ENCODE measurements around the gene NUFIP2.
A peak's percentile ranks its signal among the peaks of the same experiment; 100 is the strongest.

The NUFIP2 gene

GRCh38 chr17:29322363-29322762 lies 28.4 kb upstream of the NUFIP2 start:
- Histone ChIP-seq H2BK12ac (ENCODE audit: low read length in 2 of 2) (no peak overlapping the region), H3K18ac (ENCODE audit: low read depth in 1 of 2, low read length in 2 of 2) (no peak overlapping the region), H3K23ac (ENCODE audit: low read length in 2 of 2) (no peak overlapping the region), H3K4me3 (ENCODE audit: insufficient read depth in 1 of 2, low read depth in 1 of 2, low read length in 2 of 2) (no peak overlapping the region), H4K91ac (ENCODE audit: low read length) (no peak overlapping the region), H4K8ac (ENCODE audit: low read length) (no peak overlapping the region), H2BK15ac (ENCODE audit: low read depth, poor library complexity, severe bottlenecking) (no peak overlapping the region), H3K79me1 (replicated peaks; ENCODE audit: low read length, poor library complexity, severe bottlenecking) (no peaks in the 10 kb centered on the region), H2BK5ac (ENCODE audit: low read depth, low read length, poor library complexity, severe bottlenecking) (no peak overlapping the region), H2AFZ (ENCODE audit: low read depth, low read length) (no peak overlapping the region), H3K4ac (ENCODE audit: low read depth in 1 of 2, low read length in 2 of 2) (no peak overlapping the region), H3K9ac (ENCODE audit: low read length) (no peak overlapping the region), H3K36me3 (ENCODE audit: control insufficient read depth in 1 of 2, insufficient read depth in 2 of 2, low read depth in 1 of 2, low read length in 2 of 2) (no peaks in the 10 kb centered on the region), H3K9me3 (ENCODE audit: control insufficient read depth, low read length) (no peaks in the 10 kb centered on the region), H2AK5ac (ENCODE audit: low read length, severe bottlenecking) (no peak overlapping the region), H3K4me2 (ENCODE audit: low read length, poor library complexity, severe bottlenecking) (no peak overlapping the region), H3K4me1 (ENCODE audit: control insufficient read depth, insufficient read depth, low read depth, low read length) (no peaks in the 10 kb centered on the region), H3K14ac (ENCODE audit: low read length in 2 of 2) (no peak overlapping the region), H3K27ac (ENCODE audit: low read length, poor library complexity, severe bottlenecking) (no peak overlapping the region), H3K27me3 (ENCODE audit: control insufficient read depth in 1 of 2, insufficient read depth in 1 of 2, low read length in 2 of 2) (peaks cover 0 to 5% of the 10 kb centered on the region in 2 experiments), H2BK120ac (ENCODE audit: low read depth, low read length) (no peak overlapping the region)
- no peak for DNase-seq
- 75% methylated on average over 2 of the region's 2 CpGs for WGBS

- Histone ChIP-seq H3K79me1 (replicated peaks; ENCODE audit: low read length, poor library complexity, severe bottlenecking) (no peaks in the 10 kb centered on the region), H3K23ac (ENCODE audit: low read length in 2 of 2) (no peak overlapping the region), H4K8ac (ENCODE audit: low read length) (no peak overlapping the region), H3K9ac (ENCODE audit: low read length) (no peak overlapping the region), H3K4me1 (ENCODE audit: control insufficient read depth, insufficient read depth, low read depth, low read length) (no peaks in the 10 kb centered on the region), H3K36me3 (ENCODE audit: control insufficient read depth in 1 of 2, insufficient read depth in 2 of 2, low read depth in 1 of 2, low read length in 2 of 2) (no peaks in the 10 kb centered on the region), H2BK15ac (ENCODE audit: low read depth, poor library complexity, severe bottlenecking) (no peak overlapping the region), H3K27ac (ENCODE audit: low read length, poor library complexity, severe bottlenecking) (no peak overlapping the region), H2BK120ac (ENCODE audit: low read depth, low read length) (no peak overlapping the region), H3K4me2 (ENCODE audit: low read length, poor library complexity, severe bottlenecking) (no peak overlapping the region), H3K9me3 (ENCODE audit: control insufficient read depth, low read length) (no peaks in the 10 kb centered on the region), H4K91ac (ENCODE audit: low read length) (no peak overlapping the region), H3K18ac (ENCODE audit: low read depth in 1 of 2, low read length in 2 of 2) (no peak overlapping the region), H2AFZ (ENCODE audit: low read depth, low read length) (no peak overlapping the region), H3K4ac (ENCODE audit: low read depth in 1 of 2, low read length in 2 of 2) (no peak overlapping the region), H3K14ac (ENCODE audit: low read length in 2 of 2) (no peak overlapping the region), H3K4me3 (ENCODE audit: insufficient read depth in 1 of 2, low read depth in 1 of 2, low read length in 2 of 2) (no peak overlapping the region), H2BK5ac (ENCODE audit: low read depth, low read length, poor library complexity, severe bottlenecking) (no peak overlapping the region), H3K27me3 (ENCODE audit: control insufficient read depth in 1 of 2, insufficient read depth in 1 of 2, low read length in 2 of 2) (no peaks in the 10 kb centered on the region), H2BK12ac (ENCODE audit: low read length in 2 of 2) (no peak overlapping the region), H2AK5ac (ENCODE audit: low read length, severe bottlenecking) (no peak overlapping the region)
- no peak for DNase-seq
- WGBS = 100% methylated on average over 1 of the region's 3 CpGs
Observed at GRCh38 chr17:29303386-29303785, 9.4 kb upstream of the NUFIP2 start.

- no peak for DNase-seq
- Histone ChIP-seq H3K4me2 (ENCODE audit: low read length, poor library complexity, severe bottlenecking) (no peak overlapping the region), H2BK5ac (ENCODE audit: low read depth, low read length, poor library complexity, severe bottlenecking) (no peak overlapping the region), H3K36me3 (ENCODE audit: control insufficient read depth in 1 of 2, insufficient read depth in 2 of 2, low read depth in 1 of 2, low read length in 2 of 2) (no peaks in the 10 kb centered on the region), H3K4me1 (ENCODE audit: control insufficient read depth, insufficient read depth, low read depth, low read length) (no peaks in the 10 kb centered on the region), H2BK120ac (ENCODE audit: low read depth, low read length) (no peak overlapping the region), H3K4me3 (ENCODE audit: insufficient read depth in 1 of 2, low read depth in 1 of 2, low read length in 2 of 2) (no peak overlapping the region), H3K9ac (ENCODE audit: low read length) (no peak overlapping the region), H3K4ac (ENCODE audit: low read depth in 1 of 2, low read length in 2 of 2) (no peak overlapping the region), H2AFZ (ENCODE audit: low read depth, low read length) (no peak overlapping the region), H2BK12ac (ENCODE audit: low read length in 2 of 2) (no peak overlapping the region), H3K23ac (ENCODE audit: low read length in 2 of 2) (no peak overlapping the region), H2AK5ac (ENCODE audit: low read length, severe bottlenecking) (no peak overlapping the region), H3K27me3 (ENCODE audit: control insufficient read depth in 1 of 2, insufficient read depth in 1 of 2, low read length in 2 of 2) (no peaks in the 10 kb centered on the region), H3K79me1 (replicated peaks; ENCODE audit: low read length, poor library complexity, severe bottlenecking) (no peaks in the 10 kb centered on the region), H3K27ac (ENCODE audit: low read length, poor library complexity, severe bottlenecking) (no peak overlapping the region), H3K18ac (ENCODE audit: low read depth in 1 of 2, low read length in 2 of 2) (no peak overlapping the region), H3K9me3 (ENCODE audit: control insufficient read depth, low read length) (no peaks in the 10 kb centered on the region), H2BK15ac (ENCODE audit: low read depth, poor library complexity, severe bottlenecking) (no peak overlapping the region), H4K91ac (ENCODE audit: low read length) (no peak overlapping the region), H3K14ac (ENCODE audit: low read length in 2 of 2) (no peak overlapping the region), H4K8ac (ENCODE audit: low read length) (no peak overlapping the region)
- 96% methylated on average over 2 of the region's 2 CpGs for WGBS
Observed at GRCh38 chr17:29299031-29299430, 5.1 kb upstream of the NUFIP2 start.

GRCh38 chr17:29295420-29295819 lies 1.5 kb upstream of the NUFIP2 start:
- H3K36me3 ChIP-seq (ENCODE audit: control insufficient read depth in 1 of 2, insufficient read depth in 2 of 2, low read depth in 1 of 2, low read length in 2 of 2) = peaks cover 0 to 3% of the 10 kb centered on the region in 2 experiments
- no peak overlapping the region for H2BK5ac ChIP-seq (ENCODE audit: low read depth, low read length, poor library complexity, severe bottlenecking)
- no peak overlapping the region for H4K91ac ChIP-seq (ENCODE audit: low read length)
- no peaks in the 10 kb centered on the region for H3K9me3 ChIP-seq (ENCODE audit: control insufficient read depth, low read length)
- no peak overlapping the region for H3K18ac ChIP-seq (ENCODE audit: low read depth in 1 of 2, low read length in 2 of 2)
- H2BK15ac ChIP-seq (ENCODE audit: low read depth, poor library complexity, severe bottlenecking) = no peak overlapping the region
- H3K79me1 ChIP-seq (replicated peaks; ENCODE audit: low read length, poor library complexity, severe bottlenecking) = no peaks in the 10 kb centered on the region
- H3K4me3 ChIP-seq (ENCODE audit: insufficient read depth in 1 of 2, low read depth in 1 of 2, low read length in 2 of 2) = no peak overlapping the region
- H2BK12ac ChIP-seq (ENCODE audit: low read length in 2 of 2) = no peak overlapping the region
- no peak for DNase-seq
- no peak overlapping the region for H3K4ac ChIP-seq (ENCODE audit: low read depth in 1 of 2, low read length in 2 of 2)
- H2BK120ac ChIP-seq (ENCODE audit: low read depth, low read length) = no peak overlapping the region
- H3K4me2 ChIP-seq (ENCODE audit: low read length, poor library complexity, severe bottlenecking) = no peak overlapping the region
- H3K9ac ChIP-seq (ENCODE audit: low read length) = peak overlapping the region; percentile 100
- H2AFZ ChIP-seq (ENCODE audit: low read depth, low read length) = no peak overlapping the region
- H3K27ac ChIP-seq (ENCODE audit: low read length, poor library complexity, severe bottlenecking) = no peak overlapping the region
- H3K14ac ChIP-seq (ENCODE audit: low read length in 2 of 2) = no peak overlapping the region
- no peak overlapping the region for H4K8ac ChIP-seq (ENCODE audit: low read length)
- no peak overlapping the region for H3K23ac ChIP-seq (ENCODE audit: low read length in 2 of 2)
- 100% methylated on average over 1 of the region's 3 CpGs for WGBS
- H3K27me3 ChIP-seq (ENCODE audit: control insufficient read depth in 1 of 2, insufficient read depth in 1 of 2, low read length in 2 of 2) = no peaks in the 10 kb centered on the region
- H2AK5ac ChIP-seq (ENCODE audit: low read length, severe bottlenecking) = no peak overlapping the region
- H3K4me1 ChIP-seq (ENCODE audit: control insufficient read depth, insufficient read depth, low read depth, low read length) = peaks cover under 1% of the 10 kb centered on the region
